ENCODE results near the gene SGSM1. TPM values are rescaled to one million over a fixed set of nuclear protein-coding genes. Genes with fewer than 3 reads are reported as not detected.

SGSM1 gene
- total RNA-seq, 1 donor from 2014 or later, result 0.07 TPM

DNA sequence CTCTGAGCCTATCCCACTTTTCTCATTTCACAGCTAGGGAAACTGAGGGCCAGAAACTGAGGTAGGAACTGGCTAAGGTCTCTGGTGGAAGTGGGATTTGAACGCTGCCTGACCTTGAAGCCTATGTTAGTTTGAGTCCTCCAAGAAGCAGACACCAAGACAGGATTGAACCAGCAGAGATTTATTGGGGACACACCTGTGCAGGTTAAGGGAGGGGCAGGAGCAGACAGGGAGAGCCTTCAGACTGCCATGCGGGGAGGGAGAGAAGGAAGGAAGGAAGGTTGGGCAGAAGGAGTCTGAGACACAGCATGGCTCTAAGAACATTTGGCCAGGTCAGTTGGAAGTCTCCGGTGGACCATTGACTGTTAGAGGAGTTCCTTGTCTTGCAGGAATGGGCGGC is 59.5 kb downstream of the SGSM1 start:
- no peaks in the 10 kb centered on the region for H3K9me3 Mint-ChIP-seq
- intact Hi-C loops (cut with micrococcal nuclease), result no loop called here
- no peaks in the 10 kb centered on the region for H3K36me3 Mint-ChIP-seq (ENCODE audit: low read depth)
- no peak overlapping the region for H3K4me3 Mint-ChIP-seq (ENCODE audit: low read depth)
- H3K27me3 Mint-ChIP-seq (ENCODE audit: low read depth), result no peaks in the 10 kb centered on the region
- DNase-seq (ENCODE audit: low spot score), result no peak
- H3K27ac Mint-ChIP-seq, result no peak overlapping the region
- no peaks in the 10 kb centered on the region for H3K4me1 Mint-ChIP-seq (ENCODE audit: low read depth)

DNA sequence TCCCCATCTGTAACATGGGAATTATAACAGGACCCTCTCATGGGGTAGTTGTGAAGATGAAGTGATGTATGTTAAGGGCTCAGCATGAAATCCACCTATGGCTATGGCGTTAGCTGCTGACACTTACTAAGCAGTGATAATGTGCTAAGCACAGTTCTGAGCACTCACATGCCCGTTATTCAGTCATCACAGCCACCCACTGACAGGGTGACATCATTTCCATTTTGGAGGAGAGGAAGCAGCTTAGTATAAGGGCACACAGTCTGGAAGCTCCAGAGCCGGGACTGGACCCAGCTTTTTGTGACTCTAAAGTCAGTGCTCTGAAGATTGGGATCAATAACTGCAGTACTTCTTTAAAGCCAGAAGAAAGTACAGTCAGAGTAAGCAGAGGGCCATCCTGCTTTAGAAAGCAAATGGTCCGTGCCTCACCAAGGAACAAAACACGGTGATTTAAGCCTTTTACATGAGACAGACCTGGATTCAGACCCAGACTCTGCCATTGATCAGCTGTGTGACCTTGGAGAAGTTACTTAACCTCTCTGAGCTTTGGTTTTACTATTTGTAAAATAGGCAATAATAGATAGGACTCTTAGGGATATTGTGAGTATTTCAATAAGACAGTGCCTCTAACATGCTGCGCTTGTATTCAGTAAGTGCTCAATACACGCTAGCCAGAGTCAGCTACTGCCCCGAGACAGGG is 61.5 kb downstream of the SGSM1 start:
- H3K4me3 Mint-ChIP-seq (ENCODE audit: low read depth), result no peak overlapping the region
- H3K36me3 Mint-ChIP-seq (ENCODE audit: low read depth), result no peaks in the 10 kb centered on the region
- no peak for DNase-seq (ENCODE audit: low spot score)
- H3K27me3 Mint-ChIP-seq (ENCODE audit: low read depth), result no peaks in the 10 kb centered on the region
- no peak overlapping the region for H3K27ac Mint-ChIP-seq
- intact Hi-C loops (cut with micrococcal nuclease), result no loop called here
- H3K9me3 Mint-ChIP-seq, result no peaks in the 10 kb centered on the region
- H3K4me1 Mint-ChIP-seq (ENCODE audit: low read depth), result no peaks in the 10 kb centered on the region

DNA sequence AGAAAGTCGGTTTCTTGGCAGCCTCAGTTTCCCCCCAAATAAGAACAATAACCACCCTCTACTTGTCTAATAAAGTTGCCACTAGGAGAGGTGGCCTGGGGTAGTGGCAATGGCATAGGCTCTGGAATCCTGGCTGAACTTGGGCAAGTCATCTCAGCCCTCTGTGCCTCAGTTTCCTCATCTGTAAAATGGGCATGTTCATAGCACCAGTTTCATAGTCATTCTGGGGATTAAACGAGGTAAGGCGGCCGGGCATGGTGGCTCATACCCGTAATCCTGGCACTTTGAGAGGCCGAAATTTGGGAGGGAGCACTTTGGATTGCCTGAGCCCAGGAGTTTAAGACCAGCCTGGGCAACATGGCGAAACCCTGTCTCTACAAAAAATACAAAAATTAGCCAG is 63.0 kb downstream of the SGSM1 start:
- no peak for DNase-seq (ENCODE audit: low spot score)
- H3K4me3 Mint-ChIP-seq (ENCODE audit: low read depth), result no peak overlapping the region
- H3K27me3 Mint-ChIP-seq (ENCODE audit: low read depth), result no peaks in the 10 kb centered on the region
- intact Hi-C loops (cut with micrococcal nuclease), result no loop called here
- H3K36me3 Mint-ChIP-seq (ENCODE audit: low read depth), result no peaks in the 10 kb centered on the region
- no peak overlapping the region for H3K27ac Mint-ChIP-seq
- no peaks in the 10 kb centered on the region for H3K4me1 Mint-ChIP-seq (ENCODE audit: low read depth)
- no peaks in the 10 kb centered on the region for H3K9me3 Mint-ChIP-seq

DNA sequence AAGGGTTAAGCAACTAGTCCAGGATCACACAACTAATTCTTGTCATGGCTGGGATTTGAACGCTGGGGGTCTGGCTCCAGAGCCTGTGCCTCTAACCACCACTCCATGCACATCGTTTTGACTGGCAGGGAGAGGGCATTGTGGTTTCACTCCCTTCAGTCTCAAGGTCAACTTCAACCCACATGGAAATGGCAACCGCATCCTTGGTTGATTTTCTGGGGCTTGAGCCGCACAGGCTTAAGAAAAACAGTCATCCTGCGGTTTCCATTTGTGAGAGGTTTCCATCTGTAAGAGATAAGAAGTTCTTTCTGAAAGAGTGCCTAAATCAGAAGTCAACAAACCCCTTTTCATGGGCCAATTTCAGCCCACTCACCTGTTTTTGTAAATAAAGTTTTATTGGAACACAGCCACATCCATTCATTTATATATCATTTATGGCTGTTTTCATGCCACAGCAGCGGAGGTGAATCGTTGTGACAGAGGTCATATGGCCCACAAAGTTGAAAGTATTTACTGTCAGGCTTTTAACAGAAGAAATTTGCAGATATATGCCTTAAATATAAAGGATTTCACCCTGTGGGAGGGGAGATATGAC is 65.7 kb downstream of the SGSM1 start:
- no peak for DNase-seq (ENCODE audit: low spot score)
- Mint-ChIP-seq H3K36me3 (ENCODE audit: low read depth) (no peaks in the 10 kb centered on the region), H3K4me1 (ENCODE audit: low read depth) (no peaks in the 10 kb centered on the region), H3K4me3 (ENCODE audit: low read depth) (no peak overlapping the region), H3K9me3 (no peaks in the 10 kb centered on the region), H3K27ac (no peak overlapping the region), H3K27me3 (ENCODE audit: low read depth) (no peaks in the 10 kb centered on the region)
- intact Hi-C loops (cut with micrococcal nuclease), result no loop called here

DNA sequence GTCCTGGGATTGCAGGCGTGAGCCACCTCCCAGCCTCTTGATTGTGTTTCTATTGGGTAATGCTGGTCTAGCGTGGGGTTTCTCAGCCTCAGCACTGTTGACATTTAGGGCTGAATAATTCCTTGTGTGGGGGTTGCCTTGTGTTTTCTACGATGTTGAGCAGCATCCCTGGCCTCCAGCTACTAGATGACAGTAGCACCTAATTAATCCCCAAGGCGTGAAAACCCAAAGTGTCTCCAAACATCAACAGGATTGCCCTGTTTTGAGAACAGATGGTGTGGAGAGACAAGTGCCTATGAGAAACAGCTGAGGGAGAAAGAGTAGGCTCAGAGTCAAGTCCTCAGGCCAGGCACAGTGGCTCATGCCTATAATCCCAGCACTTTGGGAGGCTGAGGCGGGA is 67.2 kb downstream of the SGSM1 start:
- no peaks in the 10 kb centered on the region for H3K4me1 Mint-ChIP-seq (ENCODE audit: low read depth)
- no peak overlapping the region for H3K27ac Mint-ChIP-seq
- no peaks in the 10 kb centered on the region for H3K36me3 Mint-ChIP-seq (ENCODE audit: low read depth)
- DNase-seq (ENCODE audit: low spot score), result no peak
- intact Hi-C loops (cut with micrococcal nuclease), result no loop called here
- no peak overlapping the region for H3K4me3 Mint-ChIP-seq (ENCODE audit: low read depth)
- no peaks in the 10 kb centered on the region for H3K27me3 Mint-ChIP-seq (ENCODE audit: low read depth)
- H3K9me3 Mint-ChIP-seq, result no peaks in the 10 kb centered on the region

DNA sequence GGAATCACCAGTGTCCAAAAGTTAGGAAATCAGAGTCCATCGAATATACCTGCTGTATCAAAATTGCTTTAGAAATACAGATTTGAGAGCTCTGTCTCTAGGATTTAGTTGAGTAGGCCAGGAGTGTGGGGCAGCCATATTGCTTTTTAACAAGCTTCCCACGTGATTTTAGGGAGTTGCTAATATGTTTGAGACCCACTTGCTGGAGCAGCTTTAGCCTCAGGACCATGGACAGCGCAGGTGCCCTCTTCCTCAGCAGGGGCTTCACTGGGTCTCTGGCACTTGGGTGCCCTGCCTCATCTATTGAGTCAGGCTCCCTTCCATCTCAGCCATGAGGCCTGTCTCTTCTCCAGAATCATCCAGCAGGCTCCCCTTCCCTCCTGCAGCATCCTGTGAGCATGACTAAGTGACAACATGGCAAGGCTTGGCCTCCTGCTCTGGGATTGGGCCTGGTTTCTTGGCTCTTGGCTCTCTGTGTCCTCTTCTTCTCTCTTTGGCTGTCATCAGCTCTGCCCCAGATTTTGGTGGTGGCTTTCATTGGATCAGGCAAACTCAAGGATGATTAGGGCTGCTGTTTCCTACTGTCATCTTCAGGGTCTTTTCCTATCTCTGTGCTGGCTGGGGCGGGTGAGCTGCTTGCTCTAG is 70.0 kb downstream of the SGSM1 start:
- no peaks in the 10 kb centered on the region for H3K9me3 Mint-ChIP-seq
- no peaks in the 10 kb centered on the region for H3K36me3 Mint-ChIP-seq (ENCODE audit: low read depth)
- no peak overlapping the region for H3K27ac Mint-ChIP-seq
- no peaks in the 10 kb centered on the region for H3K4me1 Mint-ChIP-seq (ENCODE audit: low read depth)
- H3K27me3 Mint-ChIP-seq (ENCODE audit: low read depth), result no peaks in the 10 kb centered on the region
- DNase-seq (ENCODE audit: low spot score), result no peak
- no peak overlapping the region for H3K4me3 Mint-ChIP-seq (ENCODE audit: low read depth)
- intact Hi-C loops (cut with micrococcal nuclease), result no loop called here

DNA sequence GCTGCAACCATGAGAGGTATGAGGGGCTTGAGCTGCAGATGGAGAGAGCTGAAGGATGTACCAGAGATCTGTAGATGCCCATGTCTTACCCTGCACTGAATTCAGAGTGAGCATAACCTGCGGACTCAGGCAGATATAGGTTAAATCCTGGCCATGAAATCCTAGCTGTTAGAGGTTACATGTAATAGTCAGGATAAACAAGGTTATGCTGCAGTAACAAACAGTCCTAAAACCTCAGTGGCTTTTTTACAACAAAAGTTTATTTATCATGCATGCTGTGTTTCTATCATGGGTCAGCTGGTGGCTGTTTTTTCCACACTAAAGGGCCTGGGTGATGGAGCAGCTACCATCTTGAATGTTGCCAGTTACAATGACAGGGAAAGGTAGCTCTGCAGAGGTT is 70.7 kb downstream of the SGSM1 start:
- Mint-ChIP-seq H3K9me3 (no peaks in the 10 kb centered on the region), H3K36me3 (ENCODE audit: low read depth) (no peaks in the 10 kb centered on the region), H3K4me1 (ENCODE audit: low read depth) (no peaks in the 10 kb centered on the region), H3K27ac (no peak overlapping the region), H3K27me3 (ENCODE audit: low read depth) (no peaks in the 10 kb centered on the region), H3K4me3 (ENCODE audit: low read depth) (no peak overlapping the region)
- intact Hi-C loops (cut with micrococcal nuclease), result no loop called here
- no peak for DNase-seq (ENCODE audit: low spot score)

DNA sequence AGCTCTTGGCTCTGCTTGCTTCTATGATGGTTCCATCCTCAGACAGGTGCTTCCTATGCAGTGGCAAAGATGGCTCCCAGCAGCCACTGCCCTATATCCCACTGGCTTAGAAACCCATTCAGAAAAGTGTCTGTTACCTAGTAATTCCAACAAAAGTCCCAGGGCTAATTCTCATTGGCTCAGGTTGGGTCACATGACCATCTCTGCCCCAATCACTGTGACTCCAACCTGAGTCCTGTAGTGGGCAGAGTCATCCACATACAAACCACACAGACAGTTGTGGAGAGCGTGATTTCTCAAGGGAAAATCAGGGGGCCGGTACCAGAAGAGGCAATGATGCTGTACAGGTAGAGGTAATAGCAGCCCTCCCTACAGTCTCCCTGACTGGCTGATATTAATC is 73.0 kb downstream of the SGSM1 start:
- intact Hi-C loops (cut with micrococcal nuclease), result no loop called here
- Mint-ChIP-seq H3K27me3 (ENCODE audit: low read depth) (no peaks in the 10 kb centered on the region), H3K4me1 (ENCODE audit: low read depth) (no peaks in the 10 kb centered on the region), H3K9me3 (no peaks in the 10 kb centered on the region), H3K36me3 (ENCODE audit: low read depth) (no peaks in the 10 kb centered on the region), H3K27ac (no peak overlapping the region), H3K4me3 (ENCODE audit: low read depth) (no peak overlapping the region)
- no peak for DNase-seq (ENCODE audit: low spot score)

DNA sequence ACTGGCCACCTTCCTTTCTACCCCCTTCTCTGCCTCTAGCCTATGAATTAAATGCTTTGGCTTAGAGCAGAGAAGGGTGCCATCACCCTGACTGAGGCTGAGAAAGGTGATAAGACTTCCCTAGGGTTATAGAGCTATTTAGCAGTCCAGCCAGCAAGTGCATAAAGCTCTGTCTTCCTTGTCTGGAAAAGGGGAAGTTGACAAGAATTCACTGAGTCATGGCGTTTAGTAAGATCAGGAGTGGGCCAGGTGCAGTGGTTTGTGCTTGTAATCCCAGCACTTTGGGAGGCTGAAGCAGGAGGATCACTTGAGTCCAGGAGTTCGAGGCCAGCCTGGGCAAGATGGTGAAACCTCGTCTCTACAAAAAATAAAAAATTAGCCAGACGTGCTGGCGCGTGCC is 77.4 kb downstream of the SGSM1 start:
- no peak overlapping the region for H3K27ac Mint-ChIP-seq
- no peaks in the 10 kb centered on the region for H3K9me3 Mint-ChIP-seq
- H3K36me3 Mint-ChIP-seq (ENCODE audit: low read depth), result no peaks in the 10 kb centered on the region
- no peaks in the 10 kb centered on the region for H3K4me1 Mint-ChIP-seq (ENCODE audit: low read depth)
- no peak for DNase-seq (ENCODE audit: low spot score)
- no peak overlapping the region for H3K4me3 Mint-ChIP-seq (ENCODE audit: low read depth)
- no peaks in the 10 kb centered on the region for H3K27me3 Mint-ChIP-seq (ENCODE audit: low read depth)
- intact Hi-C loops (cut with micrococcal nuclease), result no loop called here

DNA sequence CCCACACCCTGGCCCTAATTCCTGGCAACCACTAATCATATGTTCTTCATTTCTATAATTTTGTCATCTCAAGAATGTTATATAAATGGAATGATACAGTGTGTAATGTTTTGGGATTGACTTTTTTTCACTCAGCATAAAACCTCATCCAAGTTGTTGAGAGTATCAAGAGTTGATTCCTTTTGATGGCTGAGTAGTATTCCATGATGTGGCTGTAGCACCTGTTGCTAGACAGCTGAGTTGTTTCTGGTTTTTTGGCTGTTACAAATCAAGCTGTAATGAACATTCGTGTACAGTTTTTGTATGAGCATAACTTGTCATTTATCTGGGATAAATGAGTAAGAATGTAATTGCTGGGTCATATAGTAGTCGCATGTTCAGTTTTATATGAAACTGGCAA is 81.2 kb downstream of the SGSM1 start:
- Mint-ChIP-seq H3K4me3 (ENCODE audit: low read depth) (no peak overlapping the region), H3K4me1 (ENCODE audit: low read depth) (no peaks in the 10 kb centered on the region), H3K36me3 (ENCODE audit: low read depth) (no peaks in the 10 kb centered on the region), H3K27me3 (ENCODE audit: low read depth) (no peaks in the 10 kb centered on the region), H3K27ac (no peak overlapping the region), H3K9me3 (no peaks in the 10 kb centered on the region)
- intact Hi-C loops (cut with micrococcal nuclease), result no loop called here
- no peak for DNase-seq (ENCODE audit: low spot score)

DNA sequence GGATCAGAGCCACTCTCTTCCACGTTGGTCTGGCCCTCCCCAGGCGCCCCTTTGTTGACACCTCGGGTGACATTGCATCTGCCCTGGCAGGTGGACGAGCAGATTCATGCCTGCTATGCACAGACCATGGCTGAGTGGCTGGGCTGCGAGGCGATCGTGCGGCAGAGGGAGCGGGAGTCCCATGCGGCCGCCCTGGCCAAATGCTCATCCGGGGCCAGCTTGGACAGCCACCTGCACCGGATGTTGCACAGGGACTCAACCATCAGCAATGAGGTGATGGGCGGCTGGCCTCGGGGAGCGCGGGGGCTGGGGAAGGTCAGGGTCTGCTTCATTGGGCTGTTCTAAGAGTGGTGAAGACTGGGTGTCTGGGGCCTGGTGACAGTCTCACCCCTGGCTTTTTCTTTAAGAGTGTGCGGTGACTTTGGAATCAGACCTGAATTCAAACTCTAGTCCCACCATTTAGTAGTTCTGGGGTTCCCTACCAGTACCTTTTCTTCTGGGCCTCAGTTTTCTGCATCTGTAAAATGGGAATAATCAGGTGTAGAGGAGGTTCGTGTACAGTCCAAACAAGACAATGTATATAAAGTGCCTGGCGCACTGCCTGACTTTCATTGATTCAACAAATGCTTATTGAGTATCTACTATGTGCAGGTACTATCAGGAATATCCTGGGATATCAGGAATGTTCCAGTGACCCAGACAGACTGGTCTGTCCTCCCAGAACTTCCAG is 87.5 kb downstream of the SGSM1 start:
- intact Hi-C loops (cut with micrococcal nuclease), result no loop called here
- Mint-ChIP-seq H3K36me3 (ENCODE audit: low read depth) (no peaks in the 10 kb centered on the region), H3K4me3 (ENCODE audit: low read depth) (no peak overlapping the region), H3K27ac (no peak overlapping the region), H3K27me3 (ENCODE audit: low read depth) (peaks cover 3% of the 10 kb centered on the region), H3K4me1 (ENCODE audit: low read depth) (no peaks in the 10 kb centered on the region), H3K9me3 (no peaks in the 10 kb centered on the region)
- DNase-seq (ENCODE audit: low spot score), result no peak

DNA sequence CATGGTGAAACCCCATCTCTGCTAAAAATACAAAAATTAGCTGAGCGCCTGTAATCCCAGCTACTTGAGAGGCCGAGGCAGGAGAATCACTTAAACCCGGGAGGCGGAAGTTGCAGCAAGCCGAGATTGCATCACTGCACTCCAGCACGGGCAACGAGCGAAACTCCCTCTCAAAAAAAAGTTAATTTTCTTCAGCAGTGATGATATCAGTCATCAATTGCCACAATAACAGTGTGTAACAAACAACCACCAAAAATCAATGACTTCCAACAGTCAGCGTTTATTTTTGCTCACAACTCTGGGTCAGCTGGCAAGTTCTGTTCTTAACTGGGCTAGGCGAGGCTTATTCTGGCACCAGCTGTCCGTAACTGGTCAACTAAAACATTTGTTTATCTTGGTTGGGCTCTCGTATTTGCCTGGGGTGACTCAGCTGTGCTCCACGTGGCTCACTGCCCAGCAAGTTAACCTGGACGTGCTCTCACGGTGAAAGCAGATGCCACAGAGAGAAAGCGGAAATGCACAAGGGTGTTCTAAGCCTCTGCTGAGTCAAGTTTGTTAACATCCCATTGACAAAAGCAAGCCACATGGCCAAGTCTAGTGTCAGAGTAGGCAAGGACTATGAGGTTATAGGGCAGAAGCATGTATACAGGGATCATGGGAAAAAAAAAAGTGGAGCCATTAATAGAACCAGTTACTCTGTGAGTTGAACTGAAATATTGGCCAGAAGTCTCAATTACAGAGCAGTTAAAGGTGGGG is 88.4 kb downstream of the SGSM1 start:
- Mint-ChIP-seq H3K4me1 (ENCODE audit: low read depth) (no peaks in the 10 kb centered on the region), H3K27me3 (ENCODE audit: low read depth) (peaks cover 3% of the 10 kb centered on the region), H3K9me3 (no peaks in the 10 kb centered on the region), H3K4me3 (ENCODE audit: low read depth) (no peak overlapping the region), H3K36me3 (ENCODE audit: low read depth) (no peaks in the 10 kb centered on the region), H3K27ac (no peak overlapping the region)
- DNase-seq (ENCODE audit: low spot score), result no peak
- intact Hi-C loops (cut with micrococcal nuclease), result no loop called here
